GM18907 (cell line): ENCODE results near the gene BCL2.

Experiments used
- ATAC-seq: cut with Tn5 transposase; IDR thresholded peaks from one replicate; pipeline ENCODE4 v1.9.1; 2021; ENCODE audit warnings: mild to moderate bottlenecking, moderate library complexity; ENCODE audit not compliant: unreplicated experiment

The BCL2 gene

GRCh38 chr18:63161761-63162195 is 157.8 kb downstream of the BCL2 start:
- peak; percentile 60 for ATAC-seq

GRCh38 chr18:63161032-63161760 is 158.4 kb downstream of the BCL2 start:
- ATAC-seq, result peak; percentile 28

GRCh38 chr18:63160172-63160995 is 159.2 kb downstream of the BCL2 start:
- ATAC-seq, result peak; percentile 12

GRCh38 chr18:63159590-63159989 is 160.0 kb downstream of the BCL2 start:
- ATAC-seq, result no peak

GRCh38 chr18:63158676-63159291 is 160.8 kb downstream of the BCL2 start:
- ATAC-seq, result peak; percentile 19

GRCh38 chr18:63158012-63158631 is 161.4 kb downstream of the BCL2 start:
- ATAC-seq, result no peak

GRCh38 chr18:63157293-63158011 is 162.1 kb downstream of the BCL2 start:
- ATAC-seq, result peak; percentile 25

- no peak for ATAC-seq
Observed at GRCh38 chr18:63155910-63156773, 163.4 kb downstream of the BCL2 start.

GRCh38 chr18:63155169-63155852 is 164.3 kb downstream of the BCL2 start:
- ATAC-seq, result peak; percentile 37

- ATAC-seq, result no peak
Observed at GRCh38 chr18:63154350-63155152, 165.0 kb downstream of the BCL2 start.

GRCh38 chr18:63152791-63153190 is 166.8 kb downstream of the BCL2 start:
- no peak for ATAC-seq

- no peak for ATAC-seq
Observed at GRCh38 chr18:63152096-63152495, 167.5 kb downstream of the BCL2 start.

- no peak for ATAC-seq
Observed at GRCh38 chr18:63151539-63151938, 168.0 kb downstream of the BCL2 start.

- peak; percentile 21 for ATAC-seq
Observed at GRCh38 chr18:63150942-63151421, 168.6 kb downstream of the BCL2 start.

GRCh38 chr18:63150326-63150725 is 169.2 kb downstream of the BCL2 start:
- no peak for ATAC-seq

- no peak for ATAC-seq
Observed at GRCh38 chr18:63149302-63149587, 170.3 kb downstream of the BCL2 start.

GRCh38 chr18:63148449-63149301 is 170.9 kb downstream of the BCL2 start:
- no peak for ATAC-seq
